ENCODE data around the gene CNTNAP5. TPM values are rescaled to one million over a fixed set of nuclear protein-coding genes. Genes with fewer than 3 reads are reported as not detected.

The CNTNAP5 gene
- total and polyA plus RNA-seq, 2 donors (not counting 3 experiments of a cell fraction or from before 2014, with no cell fraction given) = not detected

DNA sequence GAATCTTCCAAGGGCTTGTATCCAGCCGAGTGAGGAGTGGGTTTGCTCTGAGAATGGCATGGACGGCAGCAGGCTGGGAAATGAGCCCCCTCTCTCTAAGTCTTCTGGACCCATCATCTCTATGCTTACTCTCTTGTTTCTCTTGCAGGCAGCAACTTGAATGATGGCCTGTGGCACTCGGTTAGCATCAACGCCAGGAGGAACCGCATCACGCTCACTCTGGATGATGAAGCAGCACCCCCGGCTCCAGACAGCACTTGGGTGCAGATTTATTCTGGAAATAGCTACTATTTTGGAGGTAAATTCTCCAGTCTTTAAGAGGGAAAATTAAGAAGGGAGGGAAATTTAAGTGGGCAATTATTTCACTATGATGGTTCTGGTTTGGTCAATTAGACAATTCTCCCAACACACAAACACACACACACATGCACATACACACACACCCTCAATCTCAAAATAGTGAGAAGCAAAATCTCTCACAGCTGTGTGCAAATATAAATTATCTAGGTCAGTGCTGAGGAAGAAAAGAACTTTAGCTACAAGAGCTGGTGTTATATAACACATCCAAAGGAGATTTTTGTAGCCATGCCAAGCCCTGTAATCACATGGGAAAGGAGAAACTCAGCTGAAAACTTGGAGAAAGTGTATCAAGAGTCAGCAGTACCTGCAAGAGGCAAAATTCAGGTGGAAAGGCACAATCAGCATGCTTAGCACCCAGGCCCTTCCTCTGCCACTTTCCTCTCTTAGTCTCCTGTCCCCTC lies 499.2 kb downstream of the CNTNAP5 start:
- Histone ChIP-seq H3K4me2 (ENCODE audit: insufficient read depth, low read length) (no peak overlapping the region), H4K20me1 (replicated peaks; ENCODE audit: control insufficient read depth, extremely low read depth, insufficient read depth, low read length) (no peaks in the 10 kb centered on the region), H3K79me2 (ENCODE audit: control insufficient read depth, insufficient read depth, low read length) (no peaks in the 10 kb centered on the region), H3K4me3 (replicated peaks in 1 of 3; ENCODE audit: insufficient read depth in 1 of 3, low read depth in 1 of 3, low read length in 3 of 3) (no peak overlapping the region), H3K4me1 (ENCODE audit: control insufficient read depth, extremely low read depth, insufficient read depth, low read length) (no peaks in the 10 kb centered on the region), H3K27ac (ENCODE audit: insufficient read depth, low read depth, low read length) (no peak overlapping the region), H3K9me3 (replicated peaks; ENCODE audit: control insufficient read depth, insufficient read depth, low read length) (peaks cover 7% of the 10 kb centered on the region), H2AFZ (ENCODE audit: low read depth, low read length) (no peak overlapping the region), H3K27me3 (ENCODE audit: control insufficient read depth in 2 of 2, insufficient read depth in 2 of 2, low read length in 2 of 2) (no peaks in the 10 kb centered on the region), H3K36me3 (ENCODE audit: control insufficient read depth in 2 of 2, extremely low read depth in 1 of 2, insufficient read depth in 2 of 2, low read length in 2 of 2) (no peaks in the 10 kb centered on the region), H3K9ac (replicated peaks; ENCODE audit: extremely low read depth, insufficient read depth, low read length) (no peak overlapping the region), H3K9me1 (replicated peaks; ENCODE audit: control insufficient read depth, extremely low read depth, insufficient read depth, low read length) (no peaks in the 10 kb centered on the region)
- TF ChIP-seq GATA2 (IDR thresholded peaks at IDR 0.05; ENCODE audit: insufficient read depth, insufficient read length, low read depth, low read length) (no peak), JUN (IDR thresholded peaks at IDR 0.05; ENCODE audit: borderline replicate concordance, insufficient read depth, insufficient read length, low read depth) (no peak), MYC (IDR thresholded peaks at IDR 0.05; ENCODE audit: low read depth, low read length) (no peak), POLR2AphosphoS5 (IDR thresholded peaks at IDR 0.05; ENCODE audit: insufficient read depth, low read depth, low read length) (no peak), EZH2 (IDR thresholded peaks at IDR 0.05; ENCODE audit: borderline replicate concordance, low read depth, low read length, severe bottlenecking) (no peak), POLR2A (IDR thresholded peaks at IDR 0.05; ENCODE audit: low read depth, low read length) (no peak), FOS (IDR thresholded peaks at IDR 0.05; ENCODE audit: borderline replicate concordance, insufficient read depth, low read length) (no peak)
- TF ChIP-seq, protein P1, sequence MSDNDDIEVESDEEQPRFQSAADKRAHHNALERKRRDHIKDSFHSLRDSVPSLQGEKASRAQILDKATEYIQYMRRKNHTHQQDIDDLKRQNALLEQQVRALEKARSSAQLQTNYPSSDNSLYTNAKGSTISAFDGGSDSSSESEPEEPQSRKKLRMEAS (IDR thresholded peaks at IDR 0.05; ENCODE audit: insufficient read depth, insufficient read length) = no peak
- TF ChIP-seq, protein P2, sequence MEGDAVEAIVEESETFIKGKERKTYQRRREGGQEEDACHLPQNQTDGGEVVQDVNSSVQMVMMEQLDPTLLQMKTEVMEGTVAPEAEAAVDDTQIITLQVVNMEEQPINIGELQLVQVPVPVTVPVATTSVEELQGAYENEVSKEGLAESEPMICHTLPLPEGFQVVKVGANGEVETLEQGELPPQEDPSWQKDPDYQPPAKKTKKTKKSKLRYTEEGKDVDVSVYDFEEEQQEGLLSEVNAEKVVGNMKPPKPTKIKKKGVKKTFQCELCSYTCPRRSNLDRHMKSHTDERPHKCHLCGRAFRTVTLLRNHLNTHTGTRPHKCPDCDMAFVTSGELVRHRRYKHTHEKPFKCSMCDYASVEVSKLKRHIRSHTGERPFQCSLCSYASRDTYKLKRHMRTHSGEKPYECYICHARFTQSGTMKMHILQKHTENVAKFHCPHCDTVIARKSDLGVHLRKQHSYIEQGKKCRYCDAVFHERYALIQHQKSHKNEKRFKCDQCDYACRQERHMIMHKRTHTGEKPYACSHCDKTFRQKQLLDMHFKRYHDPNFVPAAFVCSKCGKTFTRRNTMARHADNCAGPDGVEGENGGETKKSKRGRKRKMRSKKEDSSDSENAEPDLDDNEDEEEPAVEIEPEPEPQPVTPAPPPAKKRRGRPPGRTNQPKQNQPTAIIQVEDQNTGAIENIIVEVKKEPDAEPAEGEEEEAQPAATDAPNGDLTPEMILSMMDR (IDR thresholded peaks at IDR 0.05; ENCODE audit: extremely low read depth in 1 of 2, insufficient read depth in 1 of 2, low read depth in 1 of 2, low read length in 2 of 2) = no peak
- DNase-seq (ENCODE audit: low read depth, low spot score) (no peak), FAIRE-seq (no peak)
- ChIA-PET CTCF (no interaction called here), POLR2A (no interaction called here)
- dilution Hi-C loops (cut with MboI; ENCODE audit: extremely low pct_ligation_motif_present, low sequenced_read_pairs) (no loop called here), intact Hi-C loops (cut with micrococcal nuclease) (no loop called here)
- BruUV-seq (replicated peaks) = no TSS peak

Data from endothelial cell of umbilical vein (primary cell).